Subcutaneous adipose tissue (tissue), 4 donors: ENCODE results near the gene DNAJB14. TPM values are rescaled to one million over a fixed set of nuclear protein-coding genes. Genes with fewer than 3 reads are reported as not detected.

Experiments used
- total RNA-seq, 4 donors: library from RNA; depleted of rRNA; stranded (reverse); fragments of >200 nt; gene quantifications; one replicate each; pipeline ENCODE4 v1.1.0, GENCODE V29; 2016
- TF ChIP-seq, protein P1 (sequence below): fragments of 450-650 bp; IDR thresholded peaks from one replicate; pipeline ENCODE4 v1.5.1; 2016; ENCODE audit warnings: low read depth, mild to moderate bottlenecking, control low read depth, antibody characterized with exemption, moderate library complexity

Gene DNAJB14
- total RNA-seq, 4 donors from 2014 or later: 35.9 to 63.1 (median 41.7) TPM

DNA sequence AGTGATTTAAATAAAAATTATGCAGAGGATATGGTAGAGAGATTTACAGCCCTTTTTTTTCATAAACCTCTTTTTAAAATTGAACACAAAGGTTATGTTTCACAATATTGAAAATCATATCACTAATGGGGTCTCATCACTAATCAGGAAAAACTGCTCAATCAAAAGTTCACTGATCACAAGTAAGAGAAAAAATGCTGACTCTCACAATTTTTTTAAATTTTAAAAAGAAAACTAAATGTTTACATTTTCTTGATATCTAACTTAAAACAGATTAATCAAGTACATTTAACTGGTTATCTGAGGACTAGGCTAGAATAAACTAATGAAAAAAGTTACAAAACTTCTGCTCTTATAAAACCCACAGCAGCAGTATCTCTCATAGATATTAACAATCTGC is 60.7 kb downstream of the DNAJB14 start:
- TF ChIP-seq, protein P1, sequence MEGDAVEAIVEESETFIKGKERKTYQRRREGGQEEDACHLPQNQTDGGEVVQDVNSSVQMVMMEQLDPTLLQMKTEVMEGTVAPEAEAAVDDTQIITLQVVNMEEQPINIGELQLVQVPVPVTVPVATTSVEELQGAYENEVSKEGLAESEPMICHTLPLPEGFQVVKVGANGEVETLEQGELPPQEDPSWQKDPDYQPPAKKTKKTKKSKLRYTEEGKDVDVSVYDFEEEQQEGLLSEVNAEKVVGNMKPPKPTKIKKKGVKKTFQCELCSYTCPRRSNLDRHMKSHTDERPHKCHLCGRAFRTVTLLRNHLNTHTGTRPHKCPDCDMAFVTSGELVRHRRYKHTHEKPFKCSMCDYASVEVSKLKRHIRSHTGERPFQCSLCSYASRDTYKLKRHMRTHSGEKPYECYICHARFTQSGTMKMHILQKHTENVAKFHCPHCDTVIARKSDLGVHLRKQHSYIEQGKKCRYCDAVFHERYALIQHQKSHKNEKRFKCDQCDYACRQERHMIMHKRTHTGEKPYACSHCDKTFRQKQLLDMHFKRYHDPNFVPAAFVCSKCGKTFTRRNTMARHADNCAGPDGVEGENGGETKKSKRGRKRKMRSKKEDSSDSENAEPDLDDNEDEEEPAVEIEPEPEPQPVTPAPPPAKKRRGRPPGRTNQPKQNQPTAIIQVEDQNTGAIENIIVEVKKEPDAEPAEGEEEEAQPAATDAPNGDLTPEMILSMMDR: no peak

DNA sequence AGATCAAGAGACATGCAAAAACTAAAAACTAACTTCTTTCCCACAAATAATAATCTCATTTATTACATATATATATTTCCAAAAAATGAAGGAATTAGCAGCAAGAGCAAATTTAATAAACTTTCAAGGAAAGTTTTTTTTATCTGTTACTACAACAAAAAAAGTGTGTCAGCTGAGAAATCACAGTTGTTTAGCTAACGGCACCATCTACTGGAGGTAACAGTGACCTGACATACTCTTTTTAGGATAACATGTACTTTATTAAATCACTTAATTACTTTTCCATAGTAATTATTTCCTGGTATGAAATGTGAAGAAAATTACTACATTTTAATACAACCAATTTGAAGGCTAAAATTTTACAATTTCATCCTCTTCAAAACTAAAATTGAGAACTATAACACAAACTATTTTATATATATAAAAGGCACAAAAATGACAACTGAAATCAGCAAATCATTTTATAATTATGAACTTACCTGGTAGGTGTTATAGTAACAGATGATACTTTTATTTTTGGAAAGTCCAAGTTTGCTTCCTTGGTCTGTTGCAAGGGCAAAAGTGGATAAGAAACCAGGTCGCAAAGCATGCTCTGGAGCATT is 61.3 kb downstream of the DNAJB14 start:
- TF ChIP-seq, protein P1: no peak

DNA sequence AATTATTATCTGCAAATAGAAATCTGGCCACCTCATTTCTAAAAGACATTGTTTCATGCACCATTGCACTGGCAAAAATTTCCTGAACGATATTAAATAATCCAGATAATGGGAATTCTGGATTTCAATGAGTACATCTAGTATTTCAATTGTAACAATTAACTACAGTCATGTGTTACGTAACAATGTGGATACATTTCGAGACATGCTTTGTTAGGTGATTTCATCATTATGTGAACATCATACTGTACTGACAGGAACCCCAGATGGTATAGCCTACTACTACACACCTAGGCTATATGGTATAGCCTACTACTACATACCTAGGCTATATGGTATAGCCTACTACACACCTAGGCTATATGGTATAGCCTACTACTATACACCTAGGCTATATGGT is 67.0 kb downstream of the DNAJB14 start:
- TF ChIP-seq, protein P1: no peak

DNA sequence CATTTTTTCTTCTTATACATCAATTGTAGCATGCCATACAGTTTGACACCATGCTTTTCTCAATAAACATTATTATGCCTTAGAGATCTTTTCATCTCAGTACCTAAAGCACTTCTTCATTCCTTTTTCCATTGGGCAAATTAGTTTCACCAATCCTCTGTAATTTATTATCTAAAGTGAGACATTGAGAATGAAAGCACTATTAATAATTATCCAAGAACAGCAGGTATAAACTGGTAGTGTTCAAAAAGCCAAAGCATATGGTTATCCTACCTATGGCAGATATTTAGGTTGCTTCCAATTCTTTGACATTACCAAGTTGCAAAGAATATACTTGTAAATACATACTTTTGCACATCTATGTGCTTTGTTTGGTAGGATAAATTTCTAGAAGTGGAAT is 67.8 kb downstream of the DNAJB14 start:
- TF ChIP-seq, protein P1: no peak

DNA sequence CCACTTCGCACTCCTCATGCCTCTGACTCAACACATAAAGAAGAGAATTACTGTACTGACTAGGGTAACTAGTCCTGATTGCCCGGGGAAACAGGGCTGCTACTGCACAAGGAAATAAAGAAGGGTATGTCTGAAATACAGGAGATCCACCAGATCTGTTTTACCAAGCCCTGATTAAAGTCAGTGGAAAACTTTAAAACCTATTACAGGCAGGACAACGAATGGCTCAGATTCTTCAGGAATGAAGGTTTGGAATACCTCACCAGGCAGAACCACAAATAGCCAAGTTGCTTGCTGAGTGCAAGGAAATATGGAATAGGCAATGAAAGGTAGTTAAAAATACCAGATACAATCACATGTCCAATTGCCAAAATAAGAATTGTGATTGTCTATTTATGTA is 69.5 kb downstream of the DNAJB14 start:
- TF ChIP-seq, protein P1: no peak

DNA sequence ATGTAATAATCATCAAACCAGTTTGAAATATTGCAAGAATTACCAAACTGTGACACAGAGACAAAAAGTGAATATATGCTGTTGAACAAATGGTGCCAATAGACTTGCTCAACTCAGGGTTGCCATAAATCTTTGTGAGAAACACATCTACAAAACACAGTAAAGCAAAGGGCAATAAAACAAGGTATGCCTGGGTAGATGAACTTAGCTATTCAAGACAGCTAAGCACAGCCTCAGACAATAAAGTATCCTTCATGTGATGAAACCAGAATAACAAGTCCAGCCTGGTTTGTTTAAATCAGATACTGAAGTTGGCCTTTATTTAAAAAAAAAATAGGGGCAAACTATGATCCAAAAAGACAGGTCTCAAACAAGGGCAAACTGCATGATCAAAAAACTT is 71.3 kb downstream of the DNAJB14 start:
- TF ChIP-seq, protein P1: no peak

DNA sequence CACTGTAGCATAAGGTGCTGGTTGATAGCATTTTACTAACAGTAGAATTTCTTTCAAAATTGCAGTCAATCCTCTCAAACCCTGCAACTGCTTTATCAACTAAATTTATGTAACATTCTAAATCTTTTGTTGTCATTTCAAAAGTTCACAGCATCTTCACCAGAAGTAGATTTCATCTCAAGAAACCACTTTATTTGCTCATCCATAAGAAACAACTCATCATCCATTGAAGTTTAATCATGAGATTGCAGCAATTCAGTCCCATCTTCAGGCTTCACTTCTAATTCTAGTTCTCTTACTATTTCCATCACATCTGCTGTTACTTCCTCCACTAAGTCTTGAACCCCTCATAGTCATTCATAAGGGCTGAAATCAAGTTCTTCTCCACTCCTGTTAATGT is 73.8 kb downstream of the DNAJB14 start:
- TF ChIP-seq, protein P1: no peak
